A549 (cell line): Measurements from ENCODE around the gene VPS29. TPM values are rescaled to one million over a fixed set of nuclear protein-coding genes. Genes with fewer than 3 reads are reported as not detected.
A peak's percentile ranks its signal among the peaks of the same experiment; 100 is the strongest.
"Not testable (repeated sequence)": the region's sequence is repeated elsewhere in the genome, so short reads cannot be mapped to it uniquely, and the experiment has no call there.

ENCODE experiments used
- ATAC-seq, 2 experiments: fragments of 200-7000 bp in 1 of 2; fragments of >200 bp in 1 of 2; cut with Nextera tagmentation in 1 of 2; cut with Tn5 transposase in 1 of 2; 3 replicates each; pipeline versions ENCODE4 v1.8.0 to v1.9.1; 2018 to 2020; ENCODE audit warnings: mild to moderate bottlenecking in 1 of 2, moderate library complexity in 1 of 2
- CTCF ChIA-PET: fragments of 300-600 bp; sonication (Branson Sonifier 250); formaldehyde crosslinking; extraction: SDS; loops from one replicate; lab custom pipeline; 2021; ENCODE audit warnings: antibody characterized with exemption, inconsistent platforms; lab: Yijun Ruan, JAX
- POLR2A ChIA-PET: fragments of 350-600 bp; formaldehyde crosslinking; extraction: SDS; loops from one replicate; lab custom pipeline; 2021; ENCODE audit warnings: antibody characterized with exemption, inconsistent platforms; lab: Yijun Ruan, JAX
- DNase-seq, 2 experiments: peaks; one replicate each; pipeline versions ENCODE4 v3.0.0 to v3.0.0-alpha.2; 2011 to 2016; ENCODE audit warnings: low read depth in 1 of 2, low spot score in 1 of 2
- FAIRE-seq: peaks from 2 replicates; lab custom pipeline; 2011; peaks lifted over from hg19 to GRCh38; lab: Jason Lieb, UNC
- H3K27ac ChIP-seq, 2 experiments: fragments of >200 bp; sonication (Bioruptor Twin); formaldehyde crosslinking; 3 replicates each; pipeline ENCODE4 v1.5.1; 2016 to 2017
- H3K4me1 ChIP-seq: fragments of >200 bp; sonication (Bioruptor Twin); formaldehyde crosslinking; 3 replicates; pipeline ENCODE4 v1.6.1; 2016
- H3K4me2 ChIP-seq: fragments of >200 bp; sonication (Bioruptor Twin); formaldehyde crosslinking; 3 replicates; pipeline ENCODE4 v1.6.1; 2016
- H3K4me3 ChIP-seq: fragments of >200 bp; sonication (Bioruptor Twin); formaldehyde crosslinking; 3 replicates; pipeline ENCODE4 v1.5.1; 2016
- H3K9me3 ChIP-seq: fragments of >200 bp; sonication (Bioruptor Twin); formaldehyde crosslinking; 3 replicates; pipeline ENCODE4 v1.6.1; 2016
- BHLHE40 ChIP-seq: IDR thresholded peaks from 2 replicates; pipeline ENCODE4 v1.6.1; 2012; ENCODE audit warnings: low read depth, low read length, inconsistent platforms
- CBX8 ChIP-seq: fragments of 200-600 bp; sonication (generic); IDR thresholded peaks from 2 replicates; pipeline ENCODE4 v1.6.1; 2016
- CEBPB ChIP-seq, 2 experiments: fragments of >200 bp in 1 of 2; sonication (Bioruptor Twin) in 1 of 2; formaldehyde crosslinking in 1 of 2; IDR thresholded peaks; 2 replicates each; pipeline ENCODE4 v1.6.1; 2012 to 2016
- CHD2 ChIP-seq: fragments of 150-350 bp; IDR thresholded peaks from 2 replicates; pipeline ENCODE4 v1.6.1; 2014; ENCODE audit warnings: low read length; ENCODE audit not compliant: partially characterized antibody
- ESRRA ChIP-seq: fragments of 150-350 bp; IDR thresholded peaks from 2 replicates; pipeline ENCODE4 v1.6.1; 2014; ENCODE audit warnings: mild to moderate bottlenecking, low read length, borderline replicate concordance
- FOSL2 ChIP-seq, 2 experiments: fragments of 450-650 bp in 1 of 2; fragments of >200 bp in 1 of 2; sonication (Bioruptor Twin) in 1 of 2; formaldehyde crosslinking; IDR thresholded peaks; 2 replicates each; pipeline versions ENCODE4 v1.5.0 to v1.6.1; 2016 to 2020; ENCODE audit warnings: mild to moderate bottlenecking in 1 of 2, moderate library complexity in 1 of 2
- GATA3 ChIP-seq: IDR thresholded peaks from 2 replicates; pipeline ENCODE4 v1.6.1; 2012; ENCODE audit warnings: borderline replicate concordance
- HES2 ChIP-seq: fragments of >200 bp; sonication (Bioruptor Twin); formaldehyde crosslinking; IDR thresholded peaks from 2 replicates; pipeline ENCODE4 v1.6.1; 2016
- HEYL ChIP-seq: fragments of 250-450 bp; sonication (Bioruptor Pico); IDR thresholded peaks from 2 replicates; pipeline ENCODE4 v1.8.0; 2021; ENCODE audit warnings: mild to moderate bottlenecking, moderate library complexity
- HOXA7 ChIP-seq: fragments of 250-450 bp; sonication (Bioruptor Pico); IDR thresholded peaks from 2 replicates; pipeline ENCODE4 v1.5.0; 2020; ENCODE audit warnings: mild to moderate bottlenecking, moderate library complexity
- HOXB13 ChIP-seq: fragments of 250-450 bp; sonication (Bioruptor Pico); IDR thresholded peaks from 2 replicates; pipeline ENCODE4 v1.5.0; 2020; ENCODE audit warnings: low read depth, mild to moderate bottlenecking, moderate library complexity
- JUN ChIP-seq, 2 experiments: fragments of >200 bp; sonication (Bioruptor Twin); formaldehyde crosslinking; IDR thresholded peaks; 2 replicates in 1 of 2; 3 replicates in 1 of 2; pipeline ENCODE4 v1.6.1; 2016 to 2017
- KDM1A ChIP-seq: fragments of 200-600 bp; sonication (generic); IDR thresholded peaks from 2 replicates; pipeline ENCODE4 v1.6.1; 2016; ENCODE audit warnings: low read depth, mild to moderate bottlenecking
- MAZ ChIP-seq: fragments of 150-350 bp; IDR thresholded peaks from 2 replicates; pipeline ENCODE4 v1.6.1; 2014; ENCODE audit warnings: antibody characterized with exemption, low read depth, low read length, borderline replicate concordance
- POLR2A ChIP-seq: IDR thresholded peaks from 2 replicates; pipeline ENCODE4 v1.6.1; 2012; ENCODE audit warnings: mild to moderate bottlenecking, low read length
- RFX5 ChIP-seq: fragments of 450-650 bp; IDR thresholded peaks from 2 replicates; pipeline ENCODE4 v1.7.1; 2014; ENCODE audit warnings: antibody characterized with exemption, mild to moderate bottlenecking, moderate library complexity
- ZSCAN20 ChIP-seq: fragments of 250-450 bp; sonication (Bioruptor Pico); IDR thresholded peaks from 2 replicates; pipeline ENCODE4 v1.8.0; 2022; ENCODE audit warnings: mild to moderate bottlenecking, moderate library complexity
- WGBS: methylation state at CpG from one replicate; pipeline ENCODE4 v1.1.6; 2017; ENCODE audit errors: missing lambda C conversion rate; 5-methylcytosine and 5-hydroxymethylcytosine counted together
- polyA plus RNA-seq, 4 experiments: library from polyadenylated mRNA; depleted of rRNA in 3 of 4; stranded (reverse); fragments of >200 nt; fragmentation: RNase III in 1 of 4; extraction: RNeasy Plus Mini Kit Qiagen cat#74134 plus additional on column Dnase treatment in 1 of 4; gene quantifications; 2 replicates in 3 of 4; 3 replicates in 1 of 4; pipeline ENCODE4 v1.2.3, GENCODE V29; 2011 to 2017
- TF ChIP-seq, protein P1 (sequence below): IDR thresholded peaks from 2 replicates; pipeline ENCODE4 v1.6.1; 2012
- TF ChIP-seq, protein P2 (sequence below): IDR thresholded peaks from 2 replicates; pipeline ENCODE4 v1.6.1; 2012; ENCODE audit warnings: low read depth, borderline replicate concordance

The VPS29 gene
- polyA plus RNA-seq, 2 of the 4 experiments (the other 2 are of a cell fraction): 183 to 230 TPM

DNA sequence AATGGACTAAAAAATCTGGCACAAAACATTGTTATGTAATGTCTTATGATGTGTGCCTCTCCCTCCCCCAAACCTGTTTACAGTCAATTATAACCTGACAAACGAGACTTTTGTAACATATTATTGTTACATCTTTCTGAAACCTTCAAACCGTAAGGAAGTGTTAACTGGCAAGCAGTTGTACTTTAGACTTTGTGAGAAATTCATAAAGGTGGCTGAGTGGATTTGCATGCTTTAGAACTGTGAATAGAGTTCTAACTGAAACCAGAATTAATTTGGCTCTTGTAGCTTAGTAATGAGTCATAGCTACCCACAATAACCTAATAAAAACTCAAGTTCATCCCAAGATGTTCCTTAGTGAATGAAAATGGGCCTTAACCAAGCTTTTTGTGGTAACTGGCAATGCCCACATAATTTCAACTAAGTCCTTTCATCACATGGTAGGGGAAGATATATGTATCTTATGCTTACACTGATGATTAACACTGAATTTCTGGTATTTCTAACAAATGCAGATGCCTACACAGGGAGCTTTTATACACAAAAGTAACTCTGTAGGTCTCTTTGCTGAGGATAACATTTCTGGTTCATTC lies 29.9 kb upstream of the VPS29 start:
- H3K9me3 ChIP-seq: no peaks in the 10 kb centered on the region
- WGBS: 89% methylated on average over 2 of the region's 2 CpGs
- FAIRE-seq: no peak
- no peak overlapping the region for H3K4me2 ChIP-seq
- peaks cover 15% of the 10 kb centered on the region for H3K4me1 ChIP-seq
- CTCF ChIA-PET: interaction anchor here (0.6 to 4.4 kb wide), 9 partner anchors 9 to 70 kb away, joined by 3 to 30 read pairs (median 5); no protein-coding TSS in a partner anchor
- no peak overlapping the region for H3K27ac ChIP-seq
- H3K4me3 ChIP-seq: no peak overlapping the region
- ATAC-seq: no peak
- POLR2A ChIA-PET: no interaction called here
- DNase-seq: no peak
- TF ChIP-seq FOSL2 (IDR thresholded peaks at IDR 0.05): no peak
- peak; percentile 19; the same call in 1 of the 2 replicates for TF ChIP-seq FOSL2 (CRISPR knock-in tag; IDR thresholded peaks at IDR 0.05)
- TF ChIP-seq CEBPB (IDR thresholded peaks at IDR 0.05): no peak
- no peak for TF ChIP-seq JUN (IDR thresholded peaks at IDR 0.05)

GRCh38 chr12:110530511-110530910 lies 28.6 kb upstream of the VPS29 start:
- TF ChIP-seq RFX5 (no peak), CBX8 (no peak), CHD2 (no peak), HOXB13 (CRISPR knock-in tag) (no peak), GATA3 (no peak)
- TF ChIP-seq, protein P1, sequence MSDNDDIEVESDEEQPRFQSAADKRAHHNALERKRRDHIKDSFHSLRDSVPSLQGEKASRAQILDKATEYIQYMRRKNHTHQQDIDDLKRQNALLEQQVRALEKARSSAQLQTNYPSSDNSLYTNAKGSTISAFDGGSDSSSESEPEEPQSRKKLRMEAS: no peak
- TF ChIP-seq, all 56 proteins: peak for 0
- DNase-seq (no peak), FAIRE-seq (no peak), ATAC-seq (no peak)
- Histone ChIP-seq H3K4me2 (no peak overlapping the region), H3K27ac (no peak overlapping the region), H3K4me3 (no peak overlapping the region), H3K4me1 (peaks cover 15% of the 10 kb centered on the region), H3K9me3 (no peaks in the 10 kb centered on the region)
- WGBS: 93% methylated on average over 2 of the region's 2 CpGs
- POLR2A ChIA-PET: no interaction called here
- CTCF ChIA-PET: interaction anchor here (1.4 to 3.3 kb wide), 2 partner anchors 13 to 21 kb away, joined by 3 to 9 read pairs; no protein-coding TSS in a partner anchor

DNA sequence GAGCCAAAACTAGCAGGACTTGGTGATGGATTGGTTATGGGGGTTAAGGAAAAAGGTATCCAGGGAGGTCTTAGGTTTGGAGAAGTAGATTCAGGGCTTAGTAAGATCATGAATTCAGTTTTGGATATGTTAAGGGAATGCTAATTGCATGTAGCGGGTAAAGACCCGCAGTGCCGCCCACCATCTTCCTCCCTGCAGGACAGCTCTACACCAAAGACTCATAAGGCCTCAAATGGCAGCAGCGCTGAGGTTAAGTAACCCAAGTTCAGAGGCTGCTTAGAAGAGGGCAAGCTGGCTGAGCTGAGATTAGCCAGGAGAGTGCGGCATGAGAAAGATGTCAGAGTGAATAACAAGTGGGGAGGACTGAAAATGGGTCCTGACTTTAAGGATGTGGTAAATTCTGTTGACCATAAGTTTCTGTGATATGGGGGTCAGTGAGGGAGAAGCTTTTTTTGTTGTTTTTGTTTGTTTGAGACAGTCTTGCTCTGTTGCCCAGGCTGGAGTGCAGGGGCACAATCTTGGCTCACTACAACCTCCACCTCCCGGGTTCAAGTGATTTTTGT lies 26.4 kb upstream of the VPS29 start:
- 95% methylated on average over 6 of the region's 6 CpGs for WGBS
- ATAC-seq: peak in 1 of 2 experiments; percentile 45; a peak in 2 of 6 replicates
- H3K4me2 ChIP-seq: no peak overlapping the region
- no peak for FAIRE-seq
- H3K27ac ChIP-seq: no peak overlapping the region
- no peak for DNase-seq
- TF ChIP-seq HOXB13 (CRISPR knock-in tag) (no peak), HES2 (no peak), MAZ (no peak), HOXA7 (CRISPR knock-in tag) (no peak), KDM1A (no peak), POLR2A (no peak), HEYL (CRISPR knock-in tag) (no peak), GATA3 (no peak), ESRRA (no peak), ZSCAN20 (CRISPR knock-in tag) (no peak), BHLHE40 (no peak)
- TF ChIP-seq, protein P2, sequence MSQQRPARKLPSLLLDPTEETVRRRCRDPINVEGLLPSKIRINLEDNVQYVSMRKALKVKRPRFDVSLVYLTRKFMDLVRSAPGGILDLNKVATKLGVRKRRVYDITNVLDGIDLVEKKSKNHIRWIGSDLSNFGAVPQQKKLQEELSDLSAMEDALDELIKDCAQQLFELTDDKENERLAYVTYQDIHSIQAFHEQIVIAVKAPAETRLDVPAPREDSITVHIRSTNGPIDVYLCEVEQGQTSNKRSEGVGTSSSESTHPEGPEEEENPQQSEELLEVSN: no peak
- TF ChIP-seq, all 56 proteins: peak for 0
- POLR2A ChIA-PET: interaction anchor here (0.6 kb wide), 1 partner anchor 71 kb away, joined by 6 read pairs; no protein-coding TSS in a partner anchor
- Histone ChIP-seq H3K4me1 (peaks cover 6% of the 10 kb centered on the region; the same call in 2 of the 3 replicates), H3K4me3 (no peak overlapping the region), H3K9me3 (no peaks in the 10 kb centered on the region)
- CTCF ChIA-PET: interaction anchor here (0.9 to 4.0 kb wide), 9 partner anchors 9 to 299 kb away, joined by 3 to 14 read pairs (median 5); partner anchors contain the start of genes ARPC3 and FAM216A

GRCh38 chr12:110520876-110521712 lies 19.2 kb upstream of the VPS29 start:
- H3K4me3 ChIP-seq, POLR2A ChIA-PET, H3K4me1 ChIP-seq, H3K4me2 ChIP-seq, DNase-seq, FAIRE-seq, ATAC-seq, H3K27ac ChIP-seq, H3K9me3 ChIP-seq: not testable (repeated sequence)
- CTCF ChIA-PET: interaction anchor here (0.7 to 2.0 kb wide), 3 partner anchors 11 to 391 kb away, joined by 3 to 5 read pairs (median 3); no protein-coding TSS in a partner anchor
- 93% methylated on average over 11 of the region's 11 CpGs for WGBS

- DNase-seq, H3K4me3 ChIP-seq, POLR2A ChIA-PET, H3K27ac ChIP-seq, H3K4me2 ChIP-seq, FAIRE-seq, ATAC-seq, H3K4me1 ChIP-seq, H3K9me3 ChIP-seq: not testable (repeated sequence)
- CTCF ChIA-PET: interaction anchor here (0.6 to 3.1 kb wide), 6 partner anchors 10 to 84 kb away, joined by 3 to 10 read pairs (median 5); partner anchors contain the start of gene FAM216A
- 76% methylated on average over 8 of the region's 8 CpGs for WGBS
Measured at GRCh38 chr12:110518014-110518413, 16.1 kb upstream of the VPS29 start.
